ENCODE data around the gene APOF. TPM values are rescaled to one million over a fixed set of nuclear protein-coding genes. Genes with fewer than 3 reads are reported as not detected.

The APOF gene
- total and polyA plus RNA-seq, 2 of the 13 experiments (the other 11 are each of a cell fraction or from before 2014, with no cell fraction given), result 3.3 to 23.9 TPM

GRCh38 chr12:56332512-56333196 lies 30.0 kb downstream of the APOF start:
- in situ Hi-C loops (cut with HindIII; ENCODE audit: extremely low pct_ligation_motif_present, low pct_unique_long_range_greater_than_20kb) (no loop called here), intact Hi-C loops (cut with micrococcal nuclease; ENCODE audit: unreplicated experiment) (no loop called here)
- ChIA-PET POLR2A (interaction anchor here (0.7 to 4.7 kb wide), 19 partner anchors 12 to 779 kb away, joined by 3 to 81 read pairs (median 4); partner anchors contain the start of genes APOF, CNPY2, COQ10A and ESYT1), CTCF (ENCODE audit: low intra/inter-chr PET ratio, low total read pairs) (no interaction called here)
- peak overlapping the region; percentile 83; the same call in 1 of the 2 replicates for H3K9ac ChIP-seq (ENCODE audit: insufficient read depth, low read depth, low read length)
- H4K20me1 ChIP-seq (ENCODE audit: insufficient read depth, low read length), result no peaks in the 10 kb centered on the region
- H3K27me3 ChIP-seq (ENCODE audit: control insufficient read depth in 1 of 2, insufficient read depth in 2 of 2, low read length in 2 of 2), result no peaks in the 10 kb centered on the region; a peak in 1 of 5 replicates
- no peak for FAIRE-seq
- DNase-seq (ENCODE audit: low spot score), result no peak
- ATAC-seq, result peak; percentile 3; the same call in 1 of the 3 replicates
- peak overlapping the region; percentile 88 for H3K4me2 ChIP-seq (ENCODE audit: low read depth, low read length)
- peak overlapping the region; percentile 49 to 74 (median 71); a peak in 5 of 6 replicates for H3K4me3 ChIP-seq (replicated peaks in 1 of 3; ENCODE audit: insufficient read depth in 1 of 3, low read depth in 2 of 3, low read length in 3 of 3)
- H3K4me1 ChIP-seq (ENCODE audit: insufficient read depth, low read length), result peaks cover 36% of the 10 kb centered on the region
- H2AFZ ChIP-seq (ENCODE audit: low read length), result no peak overlapping the region
- no peaks in the 10 kb centered on the region for H3K79me2 ChIP-seq (ENCODE audit: insufficient read depth, low read length)
- no peaks in the 10 kb centered on the region for H3K9me3 ChIP-seq (ENCODE audit: low read length)
- BruUV-seq (replicated peaks), result no TSS peak
- H3K27ac ChIP-seq (ENCODE audit: extremely low read length, insufficient read depth, low read length), result peak overlapping the region; percentile 88
- H3K36me3 ChIP-seq (replicated peaks in 1 of 2; ENCODE audit: control insufficient read depth in 1 of 2, insufficient read depth in 2 of 2, low read length in 2 of 2), result peaks cover 3 to 9% of the 10 kb centered on the region in 2 experiments; a peak in 2 of 5 replicates
- WGBS (ENCODE audit: low lambda C conversion rate), result 97% methylated on average over 11 of the region's 11 CpGs
- TF ChIP-seq ZNF572 (CRISPR knock-in tag; IDR thresholded peaks at IDR 0.05) (0 out of 2 replicates have a peak, but pooled peaks have one; percentile 68), ZNF326 (CRISPR knock-in tag; IDR thresholded peaks at IDR 0.05; ENCODE audit: borderline replicate concordance) (no peak), ZNF883 (CRISPR knock-in tag; IDR thresholded peaks at IDR 0.05; ENCODE audit: not compliant biosample characterization) (no peak), U2AF2 (IDR thresholded peaks at IDR 0.05; ENCODE audit: low read depth, low read length) (no peak), HNF1B (CRISPR knock-in tag; IDR thresholded peaks at IDR 0.05) (0 out of 2 replicates have a peak, but pooled peaks have one; percentile 47), ZSCAN21 (CRISPR knock-in tag; IDR thresholded peaks at IDR 0.05; ENCODE audit: borderline replicate concordance) (0 out of 2 replicates have a peak, but pooled peaks have one; percentile 27), ZBTB39 (CRISPR knock-in tag; IDR thresholded peaks at IDR 0.05) (no peak), ZNF782 (CRISPR knock-in tag; IDR thresholded peaks at IDR 0.05; ENCODE audit: borderline replicate concordance) (no peak), CHD2 (IDR thresholded peaks at IDR 0.05; ENCODE audit: low read depth, low read length) (no peak), FUBP1 (CRISPR knock-in tag; IDR thresholded peaks at IDR 0.05; ENCODE audit: borderline replicate concordance) (no peak), HIVEP1 (CRISPR knock-in tag; IDR thresholded peaks at IDR 0.05) (no peak), ZBTB4 (CRISPR knock-in tag; IDR thresholded peaks at IDR 0.05; ENCODE audit: borderline replicate concordance) (no peak), LBX2 (CRISPR knock-in tag; IDR thresholded peaks at IDR 0.05; ENCODE audit: borderline replicate concordance) (no peak)
